Endothelial cell of umbilical vein (primary cell): ENCODE results near the gene HCFC2.

Source experiments
- CTCF ChIP-seq, 2 donors: IDR thresholded peaks; 1 replicate in 1 of 2; 2 replicates in 1 of 2; pipeline ENCODE4 v1.5.1; 2011; ENCODE audit warnings: low read length in 2 of 2, mild to moderate bottlenecking in 2 of 2, moderate library complexity in 2 of 2, control low read depth in 1 of 2, inconsistent platforms in 1 of 2, low read depth in 1 of 2; ENCODE audit not compliant: insufficient read depth in 1 of 2; ENCODE audit errors: extremely low read depth in 1 of 2
- EZH2 ChIP-seq: IDR thresholded peaks from 2 replicates; pipeline ENCODE4 v1.6.1; 2012; ENCODE audit warnings: borderline replicate concordance, low read depth, mild to moderate bottlenecking, moderate library complexity, low read length, inconsistent platforms; ENCODE audit not compliant: severe bottlenecking
- FOS ChIP-seq: IDR thresholded peaks from 2 replicates; pipeline ENCODE4 v1.6.1; 2011; ENCODE audit warnings: mild to moderate bottlenecking, low read length, moderate library complexity, borderline replicate concordance; ENCODE audit not compliant: insufficient read depth
- GATA2 ChIP-seq: IDR thresholded peaks from 2 replicates; pipeline ENCODE4 v1.7.0; 2011; ENCODE audit warnings: low read depth, mild to moderate bottlenecking, moderate library complexity, mixed read lengths, low read length; ENCODE audit not compliant: insufficient read length, insufficient read depth
- JUN ChIP-seq: IDR thresholded peaks from 2 replicates; pipeline ENCODE4 v1.6.1; 2011; ENCODE audit warnings: borderline replicate concordance, low read depth; ENCODE audit not compliant: insufficient read length, insufficient read depth
- MAX ChIP-seq: IDR thresholded peaks from 2 replicates; pipeline ENCODE4 v1.6.1; 2011; ENCODE audit not compliant: insufficient read depth, insufficient read length
- MYC ChIP-seq: IDR thresholded peaks from one replicate; pipeline ENCODE4 v1.6.1; 2011; ENCODE audit warnings: mild to moderate bottlenecking, low read depth, low read length
- POLR2A ChIP-seq: IDR thresholded peaks from 2 replicates; pipeline ENCODE4 v1.6.1; 2012; ENCODE audit warnings: low read depth, mild to moderate bottlenecking, control low read depth, low read length
- POLR2AphosphoS5 ChIP-seq: IDR thresholded peaks from 2 replicates; pipeline ENCODE4 v1.6.1; 2012; ENCODE audit warnings: low read depth, mild to moderate bottlenecking, control low read depth, low read length, moderate library complexity; ENCODE audit not compliant: insufficient read depth

GRCh38 chr12:104048162-104048561 is 16.2 kb upstream of the HCFC2 start:
- TF ChIP-seq CTCF (IDR thresholded peaks at IDR 0.05; ENCODE audit: extremely low read depth in 1 of 2, insufficient read depth in 1 of 2, low read depth in 1 of 2, low read length in 2 of 2) (no peak), MAX (no peak), POLR2A (no peak), POLR2AphosphoS5 (no peak), JUN (no peak), EZH2 (no peak), GATA2 (no peak), FOS (no peak), MYC (no peak)
